ENCODE results near the gene UBAC2. TPM values are rescaled to one million over a fixed set of nuclear protein-coding genes. Genes with fewer than 3 reads are reported as not detected.

Gene UBAC2
- total and polyA plus RNA-seq, 2 donors (not counting 3 experiments of a cell fraction or from before 2014, with no cell fraction given): 45.7 to 54.4 TPM

GRCh38 chr13:99435116-99435515 is 234.5 kb downstream of the UBAC2 start:
- Histone ChIP-seq H3K4me2 (ENCODE audit: insufficient read depth, low read length) (no peak overlapping the region), H3K27ac (ENCODE audit: insufficient read depth, low read depth, low read length) (no peak overlapping the region), H3K9ac (replicated peaks; ENCODE audit: extremely low read depth, insufficient read depth, low read length) (no peak overlapping the region), H3K9me1 (replicated peaks; ENCODE audit: control insufficient read depth, extremely low read depth, insufficient read depth, low read length) (no peaks in the 10 kb centered on the region), H4K20me1 (replicated peaks; ENCODE audit: control insufficient read depth, extremely low read depth, insufficient read depth, low read length) (no peaks in the 10 kb centered on the region), H3K27me3 (ENCODE audit: control insufficient read depth in 2 of 2, insufficient read depth in 2 of 2, low read length in 2 of 2) (peaks cover 12 to 15% of the 10 kb centered on the region in 2 experiments), H3K4me3 (replicated peaks in 1 of 3; ENCODE audit: insufficient read depth in 1 of 3, low read depth in 1 of 3, low read length in 3 of 3) (no peak overlapping the region), H3K9me3 (replicated peaks; ENCODE audit: control insufficient read depth, insufficient read depth, low read length) (no peaks in the 10 kb centered on the region), H2AFZ (ENCODE audit: low read depth, low read length) (no peak overlapping the region), H3K79me2 (ENCODE audit: control insufficient read depth, insufficient read depth, low read length) (no peaks in the 10 kb centered on the region), H3K4me1 (ENCODE audit: control insufficient read depth, extremely low read depth, insufficient read depth, low read length) (peaks cover 9% of the 10 kb centered on the region), H3K36me3 (ENCODE audit: control insufficient read depth in 2 of 2, extremely low read depth in 1 of 2, insufficient read depth in 2 of 2, low read length in 2 of 2) (no peaks in the 10 kb centered on the region)
- DNase-seq (ENCODE audit: low read depth, low spot score) (no peak), FAIRE-seq (no peak)
- no peak for TF ChIP-seq EZH2 (IDR thresholded peaks at IDR 0.05; ENCODE audit: borderline replicate concordance, low read depth, low read length, severe bottlenecking)
- TF ChIP-seq GATA2 (IDR thresholded peaks at IDR 0.05; ENCODE audit: insufficient read depth, insufficient read length, low read depth, low read length): no peak
- no peak for TF ChIP-seq POLR2AphosphoS5 (IDR thresholded peaks at IDR 0.05; ENCODE audit: insufficient read depth, low read depth, low read length)
- TF ChIP-seq FOS (IDR thresholded peaks at IDR 0.05; ENCODE audit: borderline replicate concordance, insufficient read depth, low read length): no peak
- no peak for TF ChIP-seq CTCF (IDR thresholded peaks at IDR 0.05; ENCODE audit: extremely low read depth in 1 of 2, insufficient read depth in 1 of 2, low read depth in 1 of 2, low read length in 2 of 2)
- TF ChIP-seq POLR2A (IDR thresholded peaks at IDR 0.05; ENCODE audit: low read depth, low read length): no peak
- no peak for TF ChIP-seq JUN (IDR thresholded peaks at IDR 0.05; ENCODE audit: borderline replicate concordance, insufficient read depth, insufficient read length, low read depth)
- no peak for TF ChIP-seq MAX (IDR thresholded peaks at IDR 0.05; ENCODE audit: insufficient read depth, insufficient read length)
- no peak for TF ChIP-seq MYC (IDR thresholded peaks at IDR 0.05; ENCODE audit: low read depth, low read length)
- BruUV-seq (replicated peaks): no TSS peak
- intact Hi-C loops (cut with micrococcal nuclease) (loop anchor here (10.0 kb wide), 1 partner anchor 230 kb away; the partner anchor contains the start of gene UBAC2), dilution Hi-C loops (cut with MboI; ENCODE audit: extremely low pct_ligation_motif_present, low sequenced_read_pairs) (no loop called here)
- ChIA-PET POLR2A (no interaction called here), CTCF (interaction anchor here (0.8 to 9.0 kb wide), 12 partner anchors 10 to 258 kb away, joined by 3 to 289 read pairs (median 4); no protein-coding TSS in a partner anchor)
